Body of pancreas (tissue), 4 donors: Measurements from ENCODE around the gene MROH2B.

Source experiments
- CTCF ChIP-seq, 7 experiments: fragments of 450-650 bp in 4 of 7; fragments of 200-600 bp in 3 of 7; sonication (generic) in 3 of 7; IDR thresholded peaks; one replicate each; pipeline ENCODE4 v1.5.1; 2016 to 2019; ENCODE audit warnings: antibody characterized with exemption in 7 of 7
- POLR2A ChIP-seq, 3 donors: fragments of 450-650 bp; IDR thresholded peaks; one replicate each; pipeline ENCODE4 v1.6.1; 2016; ENCODE audit warnings: antibody characterized with exemption in 3 of 3, mild to moderate bottlenecking in 2 of 3

GRCh38 chr5:40981420-40981819, 89.7 kb downstream of the MROH2B start:
- TF ChIP-seq CTCF (IDR thresholded peaks at IDR 0.05) (no peak), POLR2A (IDR thresholded peaks at IDR 0.05) (no peak)
